Germinal center (tissue), 1 donor: ENCODE data around the gene MRPL36.

ENCODE experiments used
- DNase-seq: peaks from one replicate; pipeline ENCODE4 v3.0.0; 2012; ENCODE audit warnings: mixed read lengths, low spot score

Gene MRPL36

GRCh38 chr5:1781726-1782384, 17.8 kb downstream of the MRPL36 start:
- DNase-seq: no peak

- no peak for DNase-seq
Measured at GRCh38 chr5:1781107-1781506, 18.5 kb downstream of the MRPL36 start.

DNA sequence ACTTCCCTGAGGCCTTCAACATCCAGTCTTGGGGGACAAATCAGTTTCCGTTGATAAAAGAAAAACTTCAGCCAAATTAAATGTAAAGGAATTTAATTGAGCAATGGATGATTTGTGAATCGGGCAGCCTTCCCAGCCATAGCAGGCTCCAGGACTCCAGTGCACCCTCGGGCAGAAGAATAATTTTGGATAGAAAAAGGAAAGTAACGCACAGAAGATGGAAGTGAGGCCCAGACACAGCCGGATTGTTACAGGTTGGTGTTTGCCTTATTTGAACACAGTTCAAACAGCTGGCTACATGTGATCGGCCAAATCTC, 19.1 kb downstream of the MRPL36 start:
- DNase-seq: no peak

DNA sequence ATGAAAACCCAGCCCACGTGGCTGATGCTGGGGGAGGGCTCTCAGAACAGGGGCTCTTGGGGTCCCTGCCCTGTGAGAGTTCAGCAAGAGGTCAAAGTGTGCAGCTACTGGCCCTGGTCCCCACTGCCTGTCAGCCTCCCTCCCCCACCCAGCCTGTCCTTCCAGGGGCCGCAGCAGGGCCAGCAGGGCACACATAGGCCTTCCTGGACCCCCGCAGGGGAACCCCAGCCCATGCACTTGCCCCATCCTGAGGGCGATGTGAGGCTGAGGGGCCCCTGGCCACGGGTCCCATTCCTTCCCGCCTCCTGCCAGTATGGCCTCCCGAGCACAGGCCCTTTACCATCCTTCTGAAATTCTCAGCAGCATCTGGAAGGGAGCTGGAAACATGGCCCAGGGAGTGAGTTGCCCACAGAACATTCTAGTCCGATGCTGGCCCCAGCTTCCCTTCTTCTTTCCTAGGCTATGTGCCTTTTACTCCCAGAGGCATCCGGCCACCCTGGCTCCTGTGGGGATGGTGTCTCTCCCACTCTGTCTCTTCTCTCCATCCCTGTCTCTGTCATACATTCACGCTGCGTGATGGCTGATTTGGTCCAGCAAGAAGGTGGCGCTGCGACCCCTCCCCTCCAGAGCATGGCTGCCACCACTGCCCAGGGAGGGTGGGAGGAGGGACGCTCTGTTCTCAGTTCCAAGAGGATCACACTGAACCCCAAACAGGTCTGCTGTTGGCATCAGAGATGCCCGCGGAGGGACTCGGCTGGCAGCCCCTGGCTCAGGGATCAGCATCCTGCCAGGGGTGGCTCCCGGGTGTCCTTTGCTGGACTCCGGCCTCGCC, 19.6 kb downstream of the MRPL36 start:
- no peak for DNase-seq

DNA sequence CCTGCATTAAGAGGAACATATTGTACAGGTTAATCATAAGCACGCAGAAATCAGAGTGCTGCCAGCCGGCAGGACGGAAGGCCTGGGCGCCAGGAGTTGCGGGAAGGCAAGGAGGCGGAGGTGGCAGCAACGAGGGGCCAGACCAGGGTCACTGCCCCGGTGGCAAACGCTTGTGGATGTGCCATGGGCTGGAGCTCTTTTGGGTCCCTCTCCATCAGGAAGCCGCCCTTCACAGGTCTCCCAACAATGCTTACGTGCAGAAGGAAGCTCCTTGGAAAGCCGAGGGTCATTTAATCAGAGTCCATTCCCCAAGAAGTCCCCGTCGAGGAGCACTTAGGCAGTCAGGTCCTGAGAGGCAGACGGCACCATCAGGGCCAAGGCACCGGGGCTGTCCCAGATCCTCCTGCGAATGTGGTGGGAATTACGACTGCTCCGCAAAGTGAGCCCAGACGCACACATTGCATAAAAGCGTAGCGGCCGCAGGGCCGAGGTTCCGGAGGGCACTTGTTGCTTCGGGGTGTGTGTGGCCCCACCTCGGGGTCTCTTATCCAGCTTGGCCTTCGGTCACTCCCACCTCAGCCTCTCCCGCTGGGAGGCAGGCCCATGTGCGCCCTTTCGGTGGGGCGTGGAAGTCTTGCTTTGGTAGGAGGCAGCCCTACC, 20.5 kb downstream of the MRPL36 start:
- DNase-seq: no peak

DNA sequence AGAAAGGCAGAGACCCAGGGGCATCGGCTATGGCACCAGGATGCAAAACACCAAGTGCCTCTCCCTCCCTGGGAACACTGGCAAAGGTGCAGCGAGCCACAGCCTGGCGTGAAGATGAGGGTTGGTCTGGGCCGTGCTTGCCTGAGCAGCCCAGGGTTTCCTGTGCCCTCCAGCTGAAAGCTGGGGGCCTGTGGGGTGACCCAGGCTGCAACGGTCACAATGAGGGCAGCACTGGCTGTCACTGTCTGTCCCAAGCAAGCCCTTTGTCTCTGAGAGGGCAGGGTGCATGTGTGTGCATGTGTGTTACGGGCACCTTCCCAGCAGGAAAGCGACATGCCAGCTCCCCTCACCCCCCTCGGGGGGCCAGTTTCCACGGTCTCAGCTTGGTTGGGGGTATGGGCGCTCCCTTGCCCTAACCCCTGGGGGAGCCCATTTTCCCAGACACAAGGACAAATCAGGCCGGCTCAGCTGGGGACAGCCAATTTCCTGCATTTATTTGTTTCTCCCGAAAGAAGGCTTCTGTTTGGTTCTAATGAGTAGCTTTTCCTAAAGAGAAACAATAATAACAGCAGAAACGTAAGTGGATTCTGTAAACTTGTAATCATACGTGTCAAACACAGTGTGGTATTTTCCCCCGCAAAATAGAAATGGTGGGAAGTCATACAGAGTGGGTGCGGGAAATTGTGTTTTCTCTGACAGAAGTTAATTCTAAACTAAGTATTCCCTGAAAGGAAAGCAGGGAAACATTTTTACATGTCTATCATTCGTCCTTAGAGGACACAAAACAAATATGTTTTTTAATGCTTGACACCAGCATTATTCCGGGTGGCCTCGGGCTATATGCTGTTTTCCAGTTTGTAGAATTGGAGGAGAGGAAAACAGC, 21.3 kb downstream of the MRPL36 start:
- DNase-seq: no peak

- no peak for DNase-seq
Measured at GRCh38 chr5:1777281-1778137, 22.1 kb downstream of the MRPL36 start.

DNA sequence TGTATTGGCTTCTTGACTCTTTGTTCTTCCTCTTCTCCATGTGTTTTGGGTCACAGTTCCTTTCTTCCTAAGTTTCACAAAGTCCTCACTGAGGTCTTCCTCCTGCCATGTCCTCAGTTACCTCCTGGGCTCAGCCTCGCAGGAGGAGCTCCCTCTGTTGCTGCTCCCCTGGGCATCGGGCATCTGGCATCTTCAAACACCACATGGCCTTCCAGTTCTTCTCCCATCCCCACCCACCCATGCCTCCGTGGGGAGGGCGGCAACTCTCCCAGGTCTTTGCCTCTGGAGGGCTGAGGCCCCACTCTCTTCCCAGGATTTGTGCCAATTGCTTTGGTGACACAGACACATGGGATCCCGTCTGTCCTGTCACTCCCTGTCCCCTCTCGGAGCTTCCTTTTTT, 22.8 kb downstream of the MRPL36 start:
- DNase-seq: no peak

DNA sequence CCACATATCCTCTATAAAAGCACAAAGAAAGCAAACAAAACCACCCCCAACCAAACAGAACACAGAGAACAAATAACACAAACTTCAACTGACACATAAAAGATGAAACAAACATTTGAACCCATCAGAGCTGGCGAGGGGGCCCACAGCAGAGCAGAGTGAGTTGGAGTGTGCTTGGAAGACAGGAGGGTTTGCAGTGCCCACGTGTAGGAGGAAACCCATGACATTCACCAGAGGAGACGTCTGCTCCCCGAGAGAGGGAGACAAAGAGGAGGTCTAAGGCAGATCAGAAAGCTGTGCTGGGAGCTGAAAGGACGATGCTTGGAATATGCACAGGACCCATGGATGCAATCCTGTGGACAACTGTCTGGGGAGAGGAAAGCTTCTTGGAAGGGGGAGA, 27.0 kb downstream of the MRPL36 start:
- no peak for DNase-seq

DNA sequence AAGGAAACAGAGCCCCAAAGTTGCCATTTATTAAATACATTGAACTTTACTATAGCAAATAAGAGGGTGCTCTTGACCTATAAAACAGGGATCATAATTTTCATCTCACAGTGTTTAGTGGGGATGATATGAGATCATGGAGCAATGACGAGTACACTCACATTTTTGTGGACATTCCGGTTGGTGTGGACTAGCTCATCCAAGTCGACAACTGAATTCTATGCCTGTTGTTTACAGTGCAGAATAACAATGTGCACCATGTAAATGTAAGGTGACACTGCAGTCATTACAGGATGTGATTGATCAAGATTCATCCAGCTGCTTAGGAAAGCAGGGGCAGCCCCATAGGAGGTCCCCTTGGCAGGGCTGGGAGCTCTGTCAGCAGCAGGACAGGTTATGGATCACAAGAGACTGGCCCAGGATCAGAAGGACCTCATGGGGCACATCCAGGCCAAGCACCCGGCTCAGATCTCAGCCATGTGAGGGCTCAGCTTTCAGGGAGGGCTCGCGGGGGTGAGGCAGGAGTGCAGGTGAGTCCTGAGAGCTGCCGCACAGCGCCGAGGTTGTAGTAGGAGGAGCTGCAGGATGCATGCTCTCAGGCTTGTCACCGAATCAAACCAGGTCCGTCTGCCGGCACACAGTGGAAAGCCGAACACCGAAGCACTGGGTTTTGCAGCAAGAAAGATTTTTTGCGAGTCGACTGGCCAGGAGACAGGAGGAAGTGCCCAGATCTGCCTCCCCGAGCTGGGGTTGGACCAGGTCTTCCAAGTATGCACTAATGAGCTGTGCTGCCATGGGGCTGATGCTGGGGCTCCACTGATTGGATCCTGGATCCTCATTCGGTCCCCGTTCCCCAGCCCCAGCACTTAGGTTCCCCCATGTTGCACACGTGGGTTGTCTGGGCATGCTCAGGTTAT, 28.2 kb downstream of the MRPL36 start:
- DNase-seq: no peak

DNA sequence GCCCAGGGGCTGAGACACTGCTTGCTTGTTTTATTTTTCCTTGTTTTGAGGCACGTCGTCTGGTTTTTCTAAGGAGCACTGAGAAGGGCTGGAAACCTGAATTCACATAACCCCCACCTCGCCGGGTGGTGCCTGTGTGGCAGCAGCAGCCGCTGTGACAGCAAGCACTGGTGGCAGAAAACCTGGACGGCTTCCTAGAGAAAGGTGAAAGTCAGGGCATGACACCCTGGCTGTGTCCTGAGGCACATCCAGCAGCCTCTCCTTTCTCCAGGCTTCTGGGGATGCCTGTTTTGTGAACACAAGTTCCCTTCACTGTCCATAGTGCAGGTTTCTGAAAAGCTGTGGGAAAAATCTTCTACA, 29.2 kb downstream of the MRPL36 start:
- no peak for DNase-seq

DNA sequence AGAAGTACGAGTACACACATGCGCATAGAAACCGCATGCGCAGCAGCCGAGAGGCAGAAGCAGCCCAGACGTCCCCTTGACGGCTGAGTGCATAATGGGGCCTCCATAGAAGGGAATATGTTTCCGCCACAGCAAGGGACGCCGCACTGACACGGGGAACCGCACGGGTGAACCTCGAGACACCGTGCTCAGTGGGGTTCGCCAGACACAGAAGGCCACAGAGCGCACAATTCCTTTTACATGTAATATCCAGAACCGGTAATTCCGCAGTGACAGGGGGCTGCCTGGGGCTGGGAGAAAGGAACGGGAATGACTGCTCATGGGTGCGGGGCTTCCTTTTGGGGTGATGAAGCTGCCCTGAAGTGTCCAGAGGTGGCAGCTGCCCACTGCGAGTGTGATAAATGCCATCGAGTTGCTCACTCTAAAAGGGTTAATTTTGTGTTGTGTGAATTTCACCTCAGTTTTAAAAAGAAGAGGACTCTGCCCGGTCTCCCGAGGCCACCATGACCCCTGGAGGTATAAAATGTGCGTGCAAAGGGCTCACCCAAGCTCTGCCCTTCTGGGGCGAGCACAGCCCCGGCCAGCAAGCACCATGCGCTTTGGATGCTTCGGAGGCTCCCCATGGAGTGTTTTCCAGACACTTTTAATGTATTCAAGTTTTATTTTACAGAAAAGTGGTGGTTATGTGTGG, 29.7 kb downstream of the MRPL36 start:
- no peak for DNase-seq

GRCh38 chr5:1769017-1769640, 30.5 kb downstream of the MRPL36 start:
- no peak for DNase-seq

- no peak for DNase-seq
Measured at GRCh38 chr5:1768283-1769000, 31.2 kb downstream of the MRPL36 start.

GRCh38 chr5:1767524-1768282, 31.9 kb downstream of the MRPL36 start:
- DNase-seq: no peak

DNA sequence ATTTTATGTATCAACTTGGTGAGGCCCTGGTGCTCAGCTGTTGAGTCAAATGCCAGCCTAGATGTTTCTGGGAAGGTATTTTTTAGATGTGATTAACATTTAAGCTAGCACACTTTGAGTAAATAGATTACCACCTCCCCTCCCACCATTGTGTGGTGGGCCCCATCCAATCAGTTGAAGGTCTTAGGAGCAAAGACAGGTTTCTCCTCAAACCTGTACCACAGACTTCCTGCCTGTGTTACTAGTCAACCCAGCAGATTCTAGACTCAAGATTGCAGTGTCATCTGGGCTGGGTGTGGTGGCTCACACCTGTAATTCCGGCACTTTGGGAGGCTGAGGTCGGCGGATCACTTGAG, 33.8 kb downstream of the MRPL36 start:
- no peak for DNase-seq

DNA sequence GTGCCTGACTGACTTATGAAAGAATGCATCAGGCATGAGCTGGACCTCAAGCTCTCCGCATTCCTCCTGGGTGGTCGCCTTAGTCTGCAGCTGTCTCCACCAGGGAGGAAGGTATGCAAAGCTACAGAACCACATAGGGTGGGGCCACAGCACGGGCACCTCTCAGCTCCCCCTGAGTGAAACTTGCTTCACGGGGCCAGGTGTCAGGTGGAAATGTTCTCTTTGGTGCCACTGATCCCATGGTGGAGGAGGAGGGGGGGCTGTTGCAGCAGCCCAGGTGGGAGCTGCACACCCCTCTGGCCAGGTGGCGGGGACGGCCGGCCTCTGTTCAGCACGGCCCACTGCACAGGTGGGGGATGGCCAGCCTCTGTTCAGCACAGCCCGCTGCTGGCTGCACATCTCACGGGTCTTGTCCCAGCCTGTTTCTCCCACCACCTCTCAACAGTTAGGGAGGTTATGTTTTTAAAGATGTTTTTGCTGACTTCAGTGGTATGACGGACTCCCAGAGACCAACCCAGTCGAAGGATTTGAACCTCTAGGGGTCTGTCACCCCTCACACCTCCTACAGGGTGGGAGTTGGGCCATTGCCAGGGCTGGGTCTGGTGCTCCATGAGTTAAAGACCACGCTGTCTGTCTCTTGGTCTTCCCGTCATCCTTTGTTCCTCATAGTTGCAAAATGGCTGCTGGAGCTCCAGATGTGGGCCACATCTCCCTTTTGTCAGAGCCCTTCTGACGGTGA, 34.3 kb downstream of the MRPL36 start:
- DNase-seq: peak; percentile 65
